Measurements from ENCODE around the gene TUBA1C.

GRCh38 chr12:49231878-49232655, 32.8 kb upstream of the TUBA1C start:
- TF ChIP-seq, protein P1, sequence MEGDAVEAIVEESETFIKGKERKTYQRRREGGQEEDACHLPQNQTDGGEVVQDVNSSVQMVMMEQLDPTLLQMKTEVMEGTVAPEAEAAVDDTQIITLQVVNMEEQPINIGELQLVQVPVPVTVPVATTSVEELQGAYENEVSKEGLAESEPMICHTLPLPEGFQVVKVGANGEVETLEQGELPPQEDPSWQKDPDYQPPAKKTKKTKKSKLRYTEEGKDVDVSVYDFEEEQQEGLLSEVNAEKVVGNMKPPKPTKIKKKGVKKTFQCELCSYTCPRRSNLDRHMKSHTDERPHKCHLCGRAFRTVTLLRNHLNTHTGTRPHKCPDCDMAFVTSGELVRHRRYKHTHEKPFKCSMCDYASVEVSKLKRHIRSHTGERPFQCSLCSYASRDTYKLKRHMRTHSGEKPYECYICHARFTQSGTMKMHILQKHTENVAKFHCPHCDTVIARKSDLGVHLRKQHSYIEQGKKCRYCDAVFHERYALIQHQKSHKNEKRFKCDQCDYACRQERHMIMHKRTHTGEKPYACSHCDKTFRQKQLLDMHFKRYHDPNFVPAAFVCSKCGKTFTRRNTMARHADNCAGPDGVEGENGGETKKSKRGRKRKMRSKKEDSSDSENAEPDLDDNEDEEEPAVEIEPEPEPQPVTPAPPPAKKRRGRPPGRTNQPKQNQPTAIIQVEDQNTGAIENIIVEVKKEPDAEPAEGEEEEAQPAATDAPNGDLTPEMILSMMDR (conservative IDR thresholded peaks at IDR 0.05; ENCODE audit: low read depth, low read length) = no peak
- TF ChIP-seq RAD21 (IDR thresholded peaks at IDR 0.05; ENCODE audit: low read length) = no peak
- no peak for TF ChIP-seq POLR2A (IDR thresholded peaks at IDR 0.05; ENCODE audit: low read depth, low read length)
- TF ChIP-seq, protein P2, sequence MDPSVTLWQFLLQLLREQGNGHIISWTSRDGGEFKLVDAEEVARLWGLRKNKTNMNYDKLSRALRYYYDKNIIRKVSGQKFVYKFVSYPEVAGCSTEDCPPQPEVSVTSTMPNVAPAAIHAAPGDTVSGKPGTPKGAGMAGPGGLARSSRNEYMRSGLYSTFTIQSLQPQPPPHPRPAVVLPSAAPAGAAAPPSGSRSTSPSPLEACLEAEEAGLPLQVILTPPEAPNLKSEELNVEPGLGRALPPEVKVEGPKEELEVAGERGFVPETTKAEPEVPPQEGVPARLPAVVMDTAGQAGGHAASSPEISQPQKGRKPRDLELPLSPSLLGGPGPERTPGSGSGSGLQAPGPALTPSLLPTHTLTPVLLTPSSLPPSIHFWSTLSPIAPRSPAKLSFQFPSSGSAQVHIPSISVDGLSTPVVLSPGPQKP (IDR thresholded peaks at IDR 0.05; ENCODE audit: borderline replicate concordance, low read depth, low read length) = no peak

Measured in IMR-90 (cell line).